ENCODE data around the gene AQP2.

Gene AQP2

DNA sequence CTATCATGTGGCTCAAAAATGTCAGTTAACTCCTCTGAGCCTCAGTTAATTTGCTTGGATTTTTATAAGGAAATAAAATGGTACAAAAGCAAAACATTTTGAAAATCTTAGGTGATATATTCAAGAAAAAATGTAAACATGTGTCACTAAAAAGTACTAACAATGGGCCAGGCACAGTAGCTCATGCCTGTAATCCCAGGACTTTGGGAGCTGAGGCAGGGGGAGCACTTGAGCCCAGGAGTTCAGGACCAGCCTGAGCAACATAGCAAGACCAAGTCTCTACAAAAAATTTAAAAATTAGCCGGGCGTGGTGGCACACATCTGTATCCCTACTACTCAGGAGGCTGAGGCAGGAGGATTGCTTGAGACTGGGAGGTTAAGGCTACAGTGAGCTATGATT is 47.9 kb downstream of the AQP2 start:
- DNase-seq: no peak

DNA sequence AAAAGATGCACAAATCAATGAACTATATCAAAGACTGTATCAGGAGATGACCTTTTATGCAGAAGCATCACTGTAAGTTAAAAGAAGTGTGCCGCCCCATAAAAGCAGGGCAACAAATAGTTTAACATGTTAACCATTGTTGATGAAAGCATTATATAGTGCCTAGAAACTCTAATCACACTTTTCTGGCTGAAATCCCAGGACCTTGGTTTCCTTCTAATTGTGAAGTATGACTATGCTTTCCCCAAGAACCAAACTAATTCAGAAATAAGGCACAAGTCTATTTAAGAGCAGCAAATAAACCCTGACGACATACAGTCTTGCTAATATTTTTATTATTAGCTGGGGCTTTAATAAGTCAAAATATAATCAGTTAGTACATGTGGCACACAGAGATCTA is 53.1 kb downstream of the AQP2 start:
- no peak for DNase-seq

DNA sequence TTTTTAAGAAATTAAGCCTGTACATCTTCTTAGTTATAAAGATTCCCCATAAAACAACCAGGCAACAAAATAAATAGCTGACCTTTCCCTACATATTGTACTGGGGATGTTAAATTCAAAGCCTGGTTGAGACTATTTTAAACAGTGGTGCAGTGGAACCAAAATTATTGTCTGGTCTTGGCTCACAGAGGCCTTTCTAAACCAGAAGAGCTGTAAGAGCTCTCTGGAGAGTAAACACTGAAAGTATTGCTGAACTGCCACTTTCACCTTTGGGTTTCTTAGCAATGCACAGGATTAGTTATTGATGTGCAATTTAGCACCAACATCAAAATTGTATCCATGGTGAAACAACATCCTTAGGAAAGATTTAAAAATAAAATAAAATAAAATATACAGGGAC is 54.2 kb downstream of the AQP2 start:
- DNase-seq: no peak

DNA sequence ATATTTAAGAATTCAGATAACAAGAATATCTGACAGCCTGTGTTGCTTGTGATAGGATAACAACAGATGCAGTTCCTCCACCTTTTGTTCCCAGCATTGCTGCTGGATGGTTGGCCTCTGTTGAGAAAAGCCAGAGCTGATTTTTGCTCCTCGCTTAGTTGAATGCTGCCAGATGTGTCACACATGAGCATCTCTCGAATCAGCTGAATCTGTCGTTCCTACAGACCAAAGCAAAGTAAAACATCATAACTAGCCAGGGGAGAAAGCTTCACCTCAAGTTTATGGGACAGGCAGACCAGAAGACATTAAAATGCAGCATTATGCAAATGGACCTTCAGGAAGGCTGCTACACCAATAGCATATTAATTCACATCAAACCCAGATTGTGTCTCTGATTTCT is 54.6 kb downstream of the AQP2 start:
- DNase-seq: no peak

DNA sequence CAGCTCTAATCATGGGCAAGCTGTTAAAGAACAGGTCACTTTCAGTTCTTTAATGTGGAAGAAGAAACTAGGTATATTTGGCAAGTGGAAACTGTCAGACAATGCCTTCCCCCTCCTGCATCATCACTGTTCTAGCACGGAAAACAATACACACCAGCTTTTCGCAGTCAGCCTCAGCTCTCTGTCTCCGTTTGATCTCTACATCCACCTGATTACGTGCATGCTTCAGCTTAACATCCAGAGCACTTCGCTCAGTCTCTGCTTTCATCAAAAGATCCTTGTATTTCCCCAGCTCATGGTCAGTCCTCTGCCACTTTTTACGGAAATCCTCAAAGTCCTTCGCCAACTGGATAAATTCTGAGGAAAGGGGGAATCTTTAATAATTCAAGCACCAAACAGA is 55.7 kb downstream of the AQP2 start:
- DNase-seq: no peak

DNA sequence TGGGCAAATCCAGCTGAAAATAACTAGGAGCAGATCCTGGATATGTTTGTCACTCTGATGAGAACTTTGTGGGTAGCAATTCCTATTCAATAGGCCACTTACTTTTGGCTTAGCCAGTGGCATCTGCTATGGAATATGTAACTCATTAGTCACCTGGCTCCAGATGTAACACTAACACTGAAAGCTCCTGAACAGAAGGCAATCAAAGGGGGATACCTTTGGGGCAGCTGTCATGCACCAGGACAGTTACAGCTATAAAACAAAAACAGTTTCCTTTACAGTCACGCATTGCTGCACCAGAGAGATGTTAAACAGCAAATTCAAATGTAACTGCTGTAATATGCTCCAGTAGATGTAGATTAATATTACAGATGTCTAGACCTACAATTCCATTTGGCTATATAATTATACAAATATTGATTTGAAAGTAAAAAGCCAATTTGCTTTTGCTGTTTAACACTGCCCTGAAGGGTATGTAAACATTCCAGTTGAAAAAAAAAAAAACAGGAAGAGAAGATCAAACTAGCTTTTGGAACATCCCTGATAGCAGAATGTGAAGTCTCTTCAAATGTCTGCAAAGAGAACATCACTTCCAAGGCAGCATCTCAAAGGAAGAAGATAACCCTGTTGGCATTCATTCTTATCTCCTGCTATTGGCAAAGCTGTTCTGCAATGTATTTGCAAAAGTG is 56.4 kb downstream of the AQP2 start:
- DNase-seq: no peak
